Caco-2 (cell line): Measurements from ENCODE around the gene SARS2. TPM values are rescaled to one million over a fixed set of nuclear protein-coding genes. Genes with fewer than 3 reads are reported as not detected.

Experiments used
- BruUV-seq: library from RNA; stranded (reverse); fragments of 400-500 nt; replicated peaks from 2 replicates; lab custom pipeline; 2021; lab: Mats Ljungman, UMichigan
- CTCF ChIA-PET: fragments of 300-600 bp; sonication (Branson Sonifier 250); formaldehyde crosslinking; loops from one replicate; lab custom pipeline; 2022; ENCODE audit warnings: antibody characterized with exemption; lab: Charles Lee
- POLR2A ChIA-PET: fragments of 300-600 bp; sonication (Branson Sonifier 250); formaldehyde crosslinking; loops from one replicate; lab custom pipeline; 2022; ENCODE audit warnings: antibody characterized with exemption; lab: Charles Lee
- DNase-seq, 2 experiments: peaks; one replicate each; pipeline versions ENCODE4 v3.0.0 to v3.0.0-alpha.2; 2020 to 2022
- H3K27me3 ChIP-seq: replicated peaks from 2 replicates; pipeline ENCODE4 v1.6.0; 2011; ENCODE audit warnings: low read length; ENCODE audit not compliant: control insufficient read depth, insufficient read depth
- H3K36me3 ChIP-seq: 2 replicates; pipeline ENCODE4 v1.5.1; 2011; ENCODE audit warnings: low read length; ENCODE audit not compliant: control insufficient read depth, insufficient read depth
- H3K4me1 ChIP-seq: fragments of 250-450 bp; sonication (Bioruptor Pico); 2 replicates; pipeline ENCODE4 v1.5.1; 2020; ENCODE audit warnings: mild to moderate bottlenecking
- H3K4me3 ChIP-seq: 2 replicates; pipeline ENCODE4 v1.5.1; 2011; ENCODE audit warnings: low read depth, mild to moderate bottlenecking, control low read depth, low read length
- H3K9me3 ChIP-seq: fragments of 250-450 bp; sonication (Bioruptor Pico); 2 replicates; pipeline ENCODE4 v1.5.1; 2020; ENCODE audit warnings: mild to moderate bottlenecking, moderate library complexity
- H3K27ac Mint-ChIP-seq: one replicate; pipeline ENCODE4 v1.8.0; 2022; ENCODE audit warnings: mixed read lengths; ENCODE audit not compliant: unreplicated experiment
- H3K27me3 Mint-ChIP-seq: one replicate; pipeline ENCODE4 v1.8.0; 2022; ENCODE audit warnings: mixed read lengths; ENCODE audit not compliant: insufficient read depth, unreplicated experiment
- H3K36me3 Mint-ChIP-seq: one replicate; pipeline ENCODE4 v1.8.0; 2022; ENCODE audit warnings: mild to moderate bottlenecking, mixed read lengths; ENCODE audit not compliant: insufficient read depth, unreplicated experiment
- H3K4me1 Mint-ChIP-seq: one replicate; pipeline ENCODE4 v1.8.0; 2022; ENCODE audit warnings: low read depth, mixed read lengths; ENCODE audit not compliant: unreplicated experiment
- H3K4me3 Mint-ChIP-seq: one replicate; pipeline ENCODE4 v1.8.0; 2022; ENCODE audit warnings: mild to moderate bottlenecking, moderate library complexity, mixed read lengths; ENCODE audit not compliant: unreplicated experiment
- H3K9me3 Mint-ChIP-seq: one replicate; pipeline ENCODE4 v1.8.0; 2022; ENCODE audit warnings: mixed read lengths; ENCODE audit not compliant: unreplicated experiment
- intact Hi-C: fragments of 100-400 bp; cut with micrococcal nuclease; formaldehyde crosslinking; loops from one replicate; pipeline ENCODE4 v1.10.0; 2022; ENCODE audit not compliant: unreplicated experiment
- total RNA-seq: library from RNA; stranded (reverse); gene quantifications from 2 replicates; pipeline ENCODE4 v1.2.3, GENCODE V29; 2022
- TF ChIP-seq, protein P1 (sequence below), 2 experiments: fragments of 200-600 bp in 1 of 2; IDR thresholded peaks; 1 replicate in 1 of 2; 2 replicates in 1 of 2; pipeline versions ENCODE4 v1.5.1 to v1.8.0; 2011 to 2022; ENCODE audit warnings: antibody characterized with exemption in 1 of 2, control low read depth in 1 of 2, inconsistent platforms in 1 of 2, low read depth in 1 of 2, low read length in 1 of 2, mild to moderate bottlenecking in 1 of 2, moderate library complexity in 1 of 2; ENCODE audit not compliant: insufficient read depth in 1 of 2, severe bottlenecking in 1 of 2, unreplicated experiment in 1 of 2

The SARS2 gene
- total RNA-seq, 1 experiment from 2014 or later = 66.6 TPM

DNA sequence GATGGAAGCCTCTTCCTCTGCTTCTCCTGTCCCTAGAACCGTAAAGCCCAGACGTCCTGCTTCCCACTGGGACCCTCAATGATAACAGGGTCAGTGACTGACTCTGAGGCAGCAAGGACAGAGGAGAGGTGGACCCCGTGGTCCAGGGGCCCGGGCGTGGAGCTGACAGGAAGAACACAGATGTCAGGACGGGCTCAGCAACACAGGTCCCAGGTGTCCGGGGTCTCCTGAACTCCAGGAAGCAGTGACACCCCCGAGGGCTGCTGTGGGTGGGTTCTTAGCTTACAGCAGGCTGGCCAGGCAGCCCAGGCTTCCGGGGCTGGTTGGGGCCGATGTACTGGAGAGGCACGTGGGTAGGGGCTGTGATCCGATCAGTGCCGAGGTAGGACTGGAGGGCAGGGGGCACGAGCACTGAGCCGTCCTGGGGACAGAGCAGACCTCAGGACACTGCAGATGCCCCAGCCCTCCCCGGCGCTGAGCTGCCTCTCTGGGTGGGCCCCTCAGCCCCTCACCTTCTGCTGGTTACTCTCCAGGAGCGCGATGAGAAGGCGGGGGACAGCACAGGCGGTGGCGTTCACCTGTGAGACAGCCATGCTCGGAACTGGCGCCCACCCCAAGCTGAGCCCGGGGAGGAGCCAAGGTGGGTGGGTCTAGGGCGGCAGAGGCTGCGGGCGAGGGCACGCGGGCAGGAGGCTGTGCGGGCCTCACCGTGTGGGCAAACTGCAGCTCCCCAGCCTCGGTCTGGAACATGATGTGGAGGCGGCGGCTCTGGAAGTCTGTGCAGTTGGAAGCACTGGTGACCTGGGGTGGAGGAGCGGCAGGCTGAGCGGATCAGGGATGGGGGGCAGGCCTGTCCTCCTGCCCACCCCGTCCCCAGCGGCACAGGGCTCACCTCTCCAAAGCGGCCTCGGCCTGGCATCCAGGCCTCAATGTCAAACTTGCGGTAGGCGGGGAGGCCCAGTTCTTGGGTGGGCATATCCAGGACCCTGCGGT, 14.9 kb downstream of the SARS2 start:
- Mint-ChIP-seq H3K36me3 (peaks cover 25% of the 10 kb centered on the region), H3K4me1 (no peaks in the 10 kb centered on the region), H3K9me3 (no peaks in the 10 kb centered on the region), H3K4me3 (no peak overlapping the region), H3K27ac (peak overlapping the region; percentile 37), H3K27me3 (no peaks in the 10 kb centered on the region)
- H3K9me3 ChIP-seq = no peaks in the 10 kb centered on the region
- H3K27me3 ChIP-seq = no peaks in the 10 kb centered on the region
- CTCF ChIA-PET = no interaction called here
- H3K36me3 ChIP-seq = no peaks in the 10 kb centered on the region; the same call in 1 of the 2 replicates
- H3K4me1 ChIP-seq = no peaks in the 10 kb centered on the region
- H3K4me3 ChIP-seq = no peak overlapping the region
- POLR2A ChIA-PET = no interaction called here
- TSS peak; percentile 24 for BruUV-seq
- DNase-seq = no peak
- intact Hi-C loops = no loop called here
- TF ChIP-seq, protein P1, sequence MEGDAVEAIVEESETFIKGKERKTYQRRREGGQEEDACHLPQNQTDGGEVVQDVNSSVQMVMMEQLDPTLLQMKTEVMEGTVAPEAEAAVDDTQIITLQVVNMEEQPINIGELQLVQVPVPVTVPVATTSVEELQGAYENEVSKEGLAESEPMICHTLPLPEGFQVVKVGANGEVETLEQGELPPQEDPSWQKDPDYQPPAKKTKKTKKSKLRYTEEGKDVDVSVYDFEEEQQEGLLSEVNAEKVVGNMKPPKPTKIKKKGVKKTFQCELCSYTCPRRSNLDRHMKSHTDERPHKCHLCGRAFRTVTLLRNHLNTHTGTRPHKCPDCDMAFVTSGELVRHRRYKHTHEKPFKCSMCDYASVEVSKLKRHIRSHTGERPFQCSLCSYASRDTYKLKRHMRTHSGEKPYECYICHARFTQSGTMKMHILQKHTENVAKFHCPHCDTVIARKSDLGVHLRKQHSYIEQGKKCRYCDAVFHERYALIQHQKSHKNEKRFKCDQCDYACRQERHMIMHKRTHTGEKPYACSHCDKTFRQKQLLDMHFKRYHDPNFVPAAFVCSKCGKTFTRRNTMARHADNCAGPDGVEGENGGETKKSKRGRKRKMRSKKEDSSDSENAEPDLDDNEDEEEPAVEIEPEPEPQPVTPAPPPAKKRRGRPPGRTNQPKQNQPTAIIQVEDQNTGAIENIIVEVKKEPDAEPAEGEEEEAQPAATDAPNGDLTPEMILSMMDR (IDR thresholded peaks at IDR 0.05; ENCODE audit: insufficient read depth in 1 of 2, low read depth in 1 of 2, low read length in 1 of 2, severe bottlenecking in 1 of 2, unreplicated experiment in 1 of 2) = no peak

DNA sequence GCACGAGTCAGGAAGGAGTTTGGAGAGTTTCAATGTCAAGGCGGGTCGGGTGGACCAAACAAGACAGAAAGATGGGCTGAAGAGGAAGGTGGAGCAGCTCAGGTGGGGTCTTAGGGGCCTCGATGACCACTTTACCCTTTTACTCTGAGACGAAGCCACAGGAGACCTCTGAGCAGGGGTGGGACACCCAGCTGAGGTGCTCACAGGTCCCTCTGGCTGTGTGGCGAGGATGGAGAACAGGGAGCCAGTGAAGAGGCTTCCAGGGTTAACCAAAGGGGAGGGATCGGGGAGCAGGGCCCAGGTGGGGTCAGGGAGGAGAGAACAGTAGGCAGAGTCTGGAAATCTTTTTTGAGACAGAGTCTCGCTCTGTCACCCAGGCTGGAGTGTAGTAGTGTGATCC, 16.6 kb downstream of the SARS2 start:
- Mint-ChIP-seq H3K27me3 (no peaks in the 10 kb centered on the region), H3K36me3 (peaks cover 25% of the 10 kb centered on the region), H3K4me1 (no peaks in the 10 kb centered on the region), H3K4me3 (no peak overlapping the region), H3K9me3 (no peaks in the 10 kb centered on the region), H3K27ac (no peak overlapping the region)
- Histone ChIP-seq H3K36me3 (no peaks in the 10 kb centered on the region; the same call in 1 of the 2 replicates), H3K4me3 (no peak overlapping the region), H3K9me3 (no peaks in the 10 kb centered on the region), H3K4me1 (no peaks in the 10 kb centered on the region), H3K27me3 (no peaks in the 10 kb centered on the region)
- ChIA-PET CTCF (no interaction called here), POLR2A (no interaction called here)
- no peak for DNase-seq
- intact Hi-C loops = no loop called here
- no TSS peak for BruUV-seq
- TF ChIP-seq, protein P1 (IDR thresholded peaks at IDR 0.05; ENCODE audit: insufficient read depth in 1 of 2, low read depth in 1 of 2, low read length in 1 of 2, severe bottlenecking in 1 of 2, unreplicated experiment in 1 of 2) = no peak

DNA sequence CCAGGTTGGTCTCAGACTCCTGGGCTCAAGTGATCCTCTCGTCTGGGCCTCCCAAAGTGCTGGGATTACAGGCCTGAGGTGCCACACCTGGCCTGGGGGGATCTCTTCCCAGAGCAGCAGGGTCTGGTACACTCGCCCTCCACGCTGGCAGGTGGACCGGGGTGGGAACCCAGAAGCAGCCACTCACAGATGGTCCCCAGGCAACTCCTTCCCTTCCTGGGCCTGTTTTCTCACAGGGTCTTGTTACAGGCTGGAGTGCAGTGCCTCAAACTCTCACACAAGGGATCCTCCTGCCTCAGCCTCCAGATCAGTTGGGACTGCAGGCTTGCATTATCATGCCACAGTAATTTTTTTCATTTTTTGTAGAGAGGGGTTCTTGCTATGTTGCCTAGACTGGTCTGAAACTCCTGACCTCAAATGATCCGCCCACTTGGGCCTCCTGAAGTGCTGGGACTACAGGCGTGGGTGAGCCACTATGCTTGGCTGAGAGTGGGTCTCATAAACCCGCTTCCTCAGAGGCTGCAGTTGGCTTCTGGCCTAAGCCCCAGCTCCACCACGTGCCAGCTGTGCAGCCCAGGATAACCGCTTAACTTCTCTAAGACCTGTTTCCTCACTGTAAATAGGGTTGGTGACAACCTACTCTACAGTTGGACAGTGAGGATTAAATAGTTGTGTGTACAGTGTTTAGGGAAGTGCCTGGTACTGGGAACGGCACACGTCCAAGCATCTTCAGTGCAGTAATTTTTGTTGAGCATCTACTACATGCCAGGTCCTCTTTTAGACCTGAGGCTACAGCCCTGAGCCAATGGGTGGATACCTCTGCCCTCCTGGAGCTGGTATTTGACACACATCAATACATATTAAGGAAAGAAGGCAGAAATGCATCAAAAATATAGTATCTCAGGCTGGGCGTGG, 17.7 kb downstream of the SARS2 start:
- CTCF ChIA-PET = interaction anchor here (0.5 kb wide), 1 partner anchor 180 kb away, joined by 5 read pairs; no protein-coding TSS in a partner anchor

More for the DNA sequence above, 17.7 kb downstream of the SARS2 start:
- no peaks in the 10 kb centered on the region for H3K9me3 Mint-ChIP-seq
- no peaks in the 10 kb centered on the region for H3K27me3 ChIP-seq
- H3K36me3 Mint-ChIP-seq = peaks cover 26% of the 10 kb centered on the region
- no peak for DNase-seq
- no TSS peak for BruUV-seq
- no peak overlapping the region for H3K27ac Mint-ChIP-seq
- H3K4me3 Mint-ChIP-seq = no peak overlapping the region
- H3K36me3 ChIP-seq = no peaks in the 10 kb centered on the region; the same call in 1 of the 2 replicates
- no peaks in the 10 kb centered on the region for H3K4me1 ChIP-seq
- POLR2A ChIA-PET = interaction anchor here (0.6 kb wide), 1 partner anchor 99 kb away, joined by 3 read pairs; no protein-coding TSS in a partner anchor
- no peaks in the 10 kb centered on the region; the same call in 1 of the 2 replicates for H3K9me3 ChIP-seq
- TF ChIP-seq, protein P1 (IDR thresholded peaks at IDR 0.05; ENCODE audit: insufficient read depth in 1 of 2, low read depth in 1 of 2, low read length in 1 of 2, severe bottlenecking in 1 of 2, unreplicated experiment in 1 of 2) = no peak
- no peaks in the 10 kb centered on the region for H3K4me1 Mint-ChIP-seq
- H3K27me3 Mint-ChIP-seq = no peaks in the 10 kb centered on the region
- no peak overlapping the region for H3K4me3 ChIP-seq
- intact Hi-C loops = no loop called here
